Mammary epithelial cell (primary cell): ENCODE results near the gene LCE7A.

ENCODE experiments used
- EZH2 ChIP-seq: IDR thresholded peaks from 2 replicates; pipeline ENCODE4 v1.6.1; 2012; ENCODE audit warnings: low read length, inconsistent platforms, borderline replicate concordance
- TF ChIP-seq, protein P1 (sequence below), 2 donors: IDR thresholded peaks in 1 of 2; conservative IDR thresholded peaks in 1 of 2; 2 replicates each; pipeline ENCODE4 v1.5.1; 2011 to 2012; ENCODE audit warnings: inconsistent platforms in 2 of 2, low read length in 2 of 2, mild to moderate bottlenecking in 2 of 2, control low read depth in 1 of 2, low read depth in 1 of 2; ENCODE audit not compliant: insufficient read depth in 1 of 2; ENCODE audit errors: extremely low read depth in 1 of 2

DNA sequence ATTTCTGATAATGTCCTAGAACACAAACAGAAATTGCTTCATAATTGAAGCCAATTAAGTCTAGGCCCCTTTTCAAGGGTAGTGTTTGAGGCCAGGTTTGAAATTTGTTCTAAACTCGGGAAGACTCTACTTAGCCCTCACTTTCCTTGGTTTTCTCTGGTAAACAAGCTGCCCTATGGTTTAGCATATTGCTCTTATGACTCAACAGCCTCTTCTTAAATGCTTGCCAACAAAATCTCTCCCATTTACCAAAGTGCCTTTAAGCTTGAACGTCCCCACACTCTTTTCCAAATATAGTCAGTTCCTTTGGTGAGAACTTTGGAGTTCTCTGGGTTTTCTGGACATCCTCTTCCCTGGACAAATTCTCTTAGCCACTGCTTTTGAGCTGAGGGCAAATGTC is 22.9 kb upstream of the LCE7A start:
- TF ChIP-seq, protein P1, sequence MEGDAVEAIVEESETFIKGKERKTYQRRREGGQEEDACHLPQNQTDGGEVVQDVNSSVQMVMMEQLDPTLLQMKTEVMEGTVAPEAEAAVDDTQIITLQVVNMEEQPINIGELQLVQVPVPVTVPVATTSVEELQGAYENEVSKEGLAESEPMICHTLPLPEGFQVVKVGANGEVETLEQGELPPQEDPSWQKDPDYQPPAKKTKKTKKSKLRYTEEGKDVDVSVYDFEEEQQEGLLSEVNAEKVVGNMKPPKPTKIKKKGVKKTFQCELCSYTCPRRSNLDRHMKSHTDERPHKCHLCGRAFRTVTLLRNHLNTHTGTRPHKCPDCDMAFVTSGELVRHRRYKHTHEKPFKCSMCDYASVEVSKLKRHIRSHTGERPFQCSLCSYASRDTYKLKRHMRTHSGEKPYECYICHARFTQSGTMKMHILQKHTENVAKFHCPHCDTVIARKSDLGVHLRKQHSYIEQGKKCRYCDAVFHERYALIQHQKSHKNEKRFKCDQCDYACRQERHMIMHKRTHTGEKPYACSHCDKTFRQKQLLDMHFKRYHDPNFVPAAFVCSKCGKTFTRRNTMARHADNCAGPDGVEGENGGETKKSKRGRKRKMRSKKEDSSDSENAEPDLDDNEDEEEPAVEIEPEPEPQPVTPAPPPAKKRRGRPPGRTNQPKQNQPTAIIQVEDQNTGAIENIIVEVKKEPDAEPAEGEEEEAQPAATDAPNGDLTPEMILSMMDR (conservative IDR thresholded peaks at IDR 0.05 in 1 of 2, IDR thresholded peaks at IDR 0.05 in 1 of 2; ENCODE audit: extremely low read depth in 1 of 2, insufficient read depth in 1 of 2, low read depth in 1 of 2, low read length in 2 of 2) = no peak
- TF ChIP-seq EZH2 = no peak
